B cell (primary cell): Measurements from ENCODE around the gene EZH2. TPM values are rescaled to one million over a fixed set of nuclear protein-coding genes. Genes with fewer than 3 reads are reported as not detected.

Experiments
- ATAC-seq: fragments of 200-7000 bp; cut with Tn5 transposase; one replicate; pipeline ENCODE4 v1.10.0; 2021; ENCODE audit warnings: low read depth, mild to moderate bottlenecking, moderate number of reproducible peaks, moderate library complexity
- CTCF ChIA-PET: fragments of 350-600 bp; sonication (Branson Sonifier 250); formaldehyde crosslinking; loops from one replicate; lab custom pipeline; 2021; ENCODE audit warnings: antibody characterized with exemption, inconsistent platforms; lab: Charles Lee
- POLR2A ChIA-PET: fragments of 350-600 bp; sonication (Branson Sonifier 250); formaldehyde crosslinking; loops from one replicate; lab custom pipeline; 2021; ENCODE audit warnings: antibody characterized with exemption; lab: Charles Lee
- DNase-seq: peaks from one replicate; pipeline ENCODE4 v3.0.0; 2013
- H2AFZ ChIP-seq: 2 replicates; pipeline ENCODE4 v1.6.1; 2012; ENCODE audit warnings: mild to moderate bottlenecking, low read depth, low read length; ENCODE audit not compliant: insufficient read depth, poor library complexity, severe bottlenecking
- H3K27ac ChIP-seq, 2 donors: 1 replicate in 1 of 2; 2 replicates in 1 of 2; pipeline ENCODE4 v1.5.1; 2012 to 2013; ENCODE audit warnings: low read length in 2 of 2, mild to moderate bottlenecking in 2 of 2, moderate library complexity in 1 of 2
- H3K27me3 ChIP-seq, 4 experiments: fragments of 200-600 bp in 1 of 4; sonication (generic) in 1 of 4; replicated peaks in 1 of 4; 1 replicate in 2 of 4; 2 replicates in 2 of 4; pipeline versions ENCODE4 v1.6.1 to v1.7.0; 2013 to 2016; ENCODE audit warnings: low read length in 3 of 4, mild to moderate bottlenecking in 2 of 4, mixed read lengths in 1 of 4, moderate library complexity in 1 of 4; ENCODE audit not compliant: insufficient read depth in 4 of 4, control insufficient read depth in 3 of 4; ENCODE audit errors: control extremely low read depth in 1 of 4
- H3K36me3 ChIP-seq, 2 experiments: replicated peaks in 1 of 2; 1 replicate in 1 of 2; 2 replicates in 1 of 2; pipeline versions ENCODE4 v1.6.1 to v1.7.1; 2013; ENCODE audit warnings: low read length in 1 of 2; ENCODE audit not compliant: insufficient read depth in 2 of 2, control insufficient read depth in 1 of 2; ENCODE audit errors: control extremely low read depth in 1 of 2, extremely low read depth in 1 of 2
- H3K4me1 ChIP-seq, 2 donors: fragments of 200-600 bp in 1 of 2; sonication (generic) in 1 of 2; 1 replicate in 1 of 2; 2 replicates in 1 of 2; pipeline versions ENCODE4 v1.5.1 to v1.6.1; 2013 to 2017; ENCODE audit warnings: low read length in 2 of 2; ENCODE audit not compliant: control insufficient read depth in 2 of 2, insufficient read depth in 2 of 2
- H3K4me2 ChIP-seq: replicated peaks from 2 replicates; pipeline ENCODE3; 2012; ENCODE audit warnings: mild to moderate bottlenecking, low read depth, low read length; ENCODE audit not compliant: poor library complexity, severe bottlenecking
- H3K4me3 ChIP-seq, 5 experiments: fragments of 200-600 bp in 1 of 5; sonication (generic) in 1 of 5; 1 replicate in 3 of 5; 2 replicates in 2 of 5; pipeline versions ENCODE4 v1.5.1 to v1.7.0; 2011 to 2016; ENCODE audit warnings: low read length in 4 of 5, mild to moderate bottlenecking in 4 of 5, low read depth in 2 of 5, control low read depth in 1 of 5, moderate library complexity in 1 of 5; ENCODE audit not compliant: insufficient read depth in 1 of 5; ENCODE audit errors: control extremely low read depth in 1 of 5, extremely low read depth in 1 of 5
- H3K79me2 ChIP-seq: fragments of 200-600 bp; sonication (generic); one replicate; pipeline ENCODE4 v1.6.0; 2016; ENCODE audit warnings: low read length; ENCODE audit not compliant: control insufficient read depth, insufficient read depth
- H3K9ac ChIP-seq: fragments of 200-600 bp; sonication (generic); 2 replicates; pipeline ENCODE4 v1.6.1; 2017; ENCODE audit warnings: mild to moderate bottlenecking, low read length, moderate library complexity
- H3K9me3 ChIP-seq, 3 donors: one replicate each; pipeline versions ENCODE4 v1.6.1 to v1.7.1; 2013; ENCODE audit warnings: low read length in 2 of 3; ENCODE audit not compliant: control insufficient read depth in 2 of 3, insufficient read depth in 1 of 3; ENCODE audit errors: control extremely low read depth in 1 of 3
- H4K20me1 ChIP-seq: 2 replicates; pipeline ENCODE4 v1.6.0; 2012; ENCODE audit warnings: mild to moderate bottlenecking, low read length; ENCODE audit not compliant: insufficient read depth, control insufficient read depth, poor library complexity, severe bottlenecking
- H3K27ac Mint-ChIP-seq: one replicate; pipeline ENCODE4 v1.8.0; 2021; ENCODE audit warnings: mixed read lengths
- H3K27me3 Mint-ChIP-seq: one replicate; pipeline ENCODE4 v1.8.0; 2021; ENCODE audit warnings: mixed read lengths
- H3K4me1 Mint-ChIP-seq: one replicate; pipeline ENCODE4 v1.8.0; 2021; ENCODE audit warnings: mixed read lengths
- H3K4me3 Mint-ChIP-seq: one replicate; pipeline ENCODE4 v1.8.0; 2021; ENCODE audit warnings: mixed read lengths
- H3K9me3 Mint-ChIP-seq: one replicate; pipeline ENCODE4 v1.8.0; 2022; ENCODE audit warnings: mixed read lengths; ENCODE audit not compliant: insufficient read depth
- CTCF ChIP-seq: fragments of 200-600 bp; IDR thresholded peaks from one replicate; pipeline ENCODE4 v1.8.0; 2022; ENCODE audit warnings: antibody characterized with exemption, mild to moderate bottlenecking
- EZH2 ChIP-seq: IDR thresholded peaks from 2 replicates; pipeline ENCODE4 v1.6.1; 2012; ENCODE audit warnings: borderline replicate concordance, low read depth, mild to moderate bottlenecking, moderate library complexity, low read length; ENCODE audit not compliant: insufficient read depth, poor library complexity, severe bottlenecking
- WGBS: methylation state at CpG from one replicate; pipeline ENCODE4 v1.1.5; 2013; ENCODE audit warnings: missing lambda C conversion rate; ENCODE audit not compliant: insufficient coverage; 5-methylcytosine and 5-hydroxymethylcytosine counted together
- intact Hi-C: fragments of 100-400 bp; cut with micrococcal nuclease; formaldehyde crosslinking; loops from one replicate; pipeline ENCODE4 v1.10.0; 2022
- polyA plus RNA-seq: library from polyadenylated mRNA; depleted of rRNA; stranded (reverse); fragments of >200 nt; gene quantifications from 2 replicates; pipeline ENCODE4 v1.2.3, GENCODE V29; 2012
- total RNA-seq, 2 donors: library from RNA; stranded (reverse); fragments of 120-200 nt in 1 of 2; gene quantifications; 1 replicate in 1 of 2; 2 replicates in 1 of 2; pipeline versions ENCODE4 v1.2.3 to v1.2.4, GENCODE V29; 2013 to 2022

EZH2 gene
- total and polyA plus RNA-seq, 2 donors (not counting 1 experiment from before 2014, with no cell fraction given), result 5.1 to 10.3 TPM

DNA sequence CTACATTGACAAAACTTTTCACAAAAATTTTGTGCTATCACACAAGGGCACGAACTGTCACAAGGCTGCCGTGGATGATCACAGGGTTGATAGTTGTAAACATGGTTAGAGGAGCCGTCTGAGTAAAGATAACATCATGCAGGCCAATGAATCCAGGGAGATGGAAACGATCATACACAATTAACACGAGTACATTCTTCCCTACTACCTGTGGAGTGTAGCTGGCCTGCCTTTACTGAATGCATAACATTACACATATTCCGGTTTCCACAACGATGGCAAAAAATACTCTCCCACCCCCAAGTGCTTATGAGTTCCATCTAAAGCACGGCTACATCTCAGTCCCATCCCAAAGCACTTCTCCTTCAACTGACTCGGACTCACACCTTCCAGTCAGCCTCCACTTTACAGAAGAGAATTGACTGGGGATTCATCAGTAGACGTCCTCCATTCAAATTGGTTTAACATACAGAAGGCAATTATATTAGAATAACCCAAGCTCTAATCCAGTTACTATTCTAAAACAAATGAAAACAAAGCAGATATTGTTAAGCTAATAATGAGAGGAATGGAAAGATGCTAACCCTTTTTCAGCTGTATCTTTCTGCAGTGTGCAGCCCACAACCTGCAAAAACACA, 69.0 kb downstream of the EZH2 start:
- Histone ChIP-seq H3K9ac (no peak overlapping the region), H2AFZ (no peak overlapping the region), H3K4me1 (peaks cover 15 to 22% of the 10 kb centered on the region in 2 donors), H3K79me2 (no peaks in the 10 kb centered on the region), H3K27me3 (no peaks in the 10 kb centered on the region), H3K4me3 (no peak overlapping the region), H3K36me3 (peaks cover 4 to 7% of the 10 kb centered on the region in 2 experiments), H3K4me2 (peak overlapping the region; percentile 0), H3K27ac (no peak overlapping the region), H3K9me3 (no peaks in the 10 kb centered on the region), H4K20me1 (no peaks in the 10 kb centered on the region)
- WGBS, result 98% methylated on average over 6 of the region's 10 CpGs
- no peak for TF ChIP-seq CTCF
- no peak for TF ChIP-seq EZH2
- Mint-ChIP-seq H3K27me3 (no peaks in the 10 kb centered on the region), H3K9me3 (no peaks in the 10 kb centered on the region), H3K4me3 (no peak overlapping the region), H3K27ac (no peak overlapping the region), H3K4me1 (peaks cover 35% of the 10 kb centered on the region)
- POLR2A ChIA-PET, result no interaction called here
- CTCF ChIA-PET, result no interaction called here
- intact Hi-C loops, result no loop called here
- DNase-seq (no peak), ATAC-seq (no peak)

GRCh38 chr7:148813890-148814289, 70.2 kb downstream of the EZH2 start:
- Mint-ChIP-seq H3K27me3 (no peaks in the 10 kb centered on the region), H3K27ac (no peak overlapping the region), H3K4me3 (no peak overlapping the region), H3K4me1 (peaks cover 35% of the 10 kb centered on the region), H3K9me3 (no peaks in the 10 kb centered on the region)
- no peaks in the 10 kb centered on the region for H4K20me1 ChIP-seq
- H3K27ac ChIP-seq, result no peak overlapping the region
- no peak for DNase-seq
- H3K4me1 ChIP-seq, result peaks cover 15 to 22% of the 10 kb centered on the region in 2 donors
- CTCF ChIA-PET, result no interaction called here
- no peak overlapping the region for H3K9ac ChIP-seq
- no peak overlapping the region for H3K4me3 ChIP-seq
- H3K27me3 ChIP-seq, result no peaks in the 10 kb centered on the region
- TF ChIP-seq CTCF (no peak), EZH2 (no peak)
- POLR2A ChIA-PET, result no interaction called here
- no peak overlapping the region for H3K4me2 ChIP-seq
- H3K79me2 ChIP-seq, result no peaks in the 10 kb centered on the region
- no peak overlapping the region for H2AFZ ChIP-seq
- H3K9me3 ChIP-seq, result no peaks in the 10 kb centered on the region
- H3K36me3 ChIP-seq, result peaks cover 4 to 8% of the 10 kb centered on the region in 2 experiments
- intact Hi-C loops, result no loop called here
- no peak for ATAC-seq
- 100% methylated on average over 4 of the region's 9 CpGs for WGBS
